ENCODE results near the gene RET.

Gene RET

DNA sequence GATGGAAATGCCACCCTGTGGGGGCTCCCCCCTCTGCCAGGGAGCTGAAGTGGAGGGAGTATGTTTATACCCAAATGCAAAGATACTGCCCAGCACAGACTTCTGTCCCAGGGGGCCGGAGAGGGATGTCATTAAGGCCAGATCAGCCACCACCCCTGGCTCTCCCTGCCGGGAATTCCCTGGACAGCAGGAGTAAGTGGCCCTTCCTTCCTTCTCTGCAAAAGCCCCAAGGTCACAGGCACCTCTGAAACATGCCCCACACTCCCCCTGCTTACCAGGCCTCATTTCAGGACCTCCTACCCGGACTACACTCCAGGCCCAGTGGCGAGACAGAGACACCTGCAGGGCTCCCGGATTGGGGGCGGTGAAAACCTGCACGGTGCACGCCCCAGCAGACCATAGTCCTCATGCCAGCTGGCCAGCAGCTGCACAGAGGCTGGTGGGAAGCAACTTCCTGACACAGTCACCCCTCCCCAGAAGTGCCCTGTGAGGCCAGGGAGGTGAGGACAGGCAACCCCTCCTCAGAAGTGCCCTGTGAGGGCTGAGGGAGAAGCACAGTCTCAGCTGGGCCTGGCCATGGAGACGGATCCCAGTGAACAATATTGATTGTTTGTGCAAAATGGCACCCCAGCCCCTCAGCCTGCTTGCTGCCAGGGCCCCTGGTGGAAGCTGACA, 33.0 kb upstream of the RET start:
- no peak for DNase-seq
- in situ Hi-C loops (cut with HindIII; ENCODE audit: low pct_ligation_motif_present, low pct_unique_long_range_greater_than_20kb, low sequenced_read_pairs): no loop called here

- in situ Hi-C loops (cut with HindIII; ENCODE audit: low pct_ligation_motif_present, low pct_unique_long_range_greater_than_20kb, low sequenced_read_pairs): no loop called here
- no peak for DNase-seq
These were observed 32.4 kb upstream of the RET start for GRCh38 chr10:43044448-43044921.

DNA sequence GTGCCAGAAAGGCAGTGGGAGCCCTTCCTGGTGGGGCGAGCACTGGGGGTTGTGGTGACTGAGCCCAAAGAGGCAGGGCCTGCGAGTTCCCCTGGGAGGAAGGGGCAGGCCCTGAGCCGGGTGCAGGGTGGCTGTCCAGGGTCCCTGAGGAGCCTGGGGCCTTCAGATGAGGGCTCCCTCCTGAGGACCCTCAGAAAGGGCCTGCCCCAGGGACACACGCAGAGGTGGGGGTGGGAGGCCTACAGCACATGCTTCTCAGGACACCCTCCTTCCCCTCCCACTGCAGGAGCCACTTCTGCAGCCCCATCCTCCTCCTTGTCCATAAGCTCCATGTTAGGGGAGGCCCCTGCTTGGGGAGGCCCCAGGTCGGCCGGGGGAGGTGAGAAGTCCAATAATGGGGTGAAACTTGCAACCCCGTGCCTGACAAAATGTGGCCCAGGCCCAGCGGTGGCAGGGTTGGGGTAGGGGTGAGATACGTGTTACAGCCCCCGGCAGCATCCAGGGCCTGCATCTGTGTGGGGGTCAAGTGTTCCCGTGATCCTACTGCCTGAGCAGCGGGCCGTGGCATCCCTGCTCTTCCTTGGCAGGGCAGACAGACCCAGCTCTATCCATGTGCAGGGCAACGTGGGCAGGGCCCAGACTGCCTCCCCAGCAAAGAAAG, 31.8 kb upstream of the RET start:
- DNase-seq: no peak
- in situ Hi-C loops (cut with HindIII; ENCODE audit: low pct_ligation_motif_present, low pct_unique_long_range_greater_than_20kb, low sequenced_read_pairs): no loop called here

DNA sequence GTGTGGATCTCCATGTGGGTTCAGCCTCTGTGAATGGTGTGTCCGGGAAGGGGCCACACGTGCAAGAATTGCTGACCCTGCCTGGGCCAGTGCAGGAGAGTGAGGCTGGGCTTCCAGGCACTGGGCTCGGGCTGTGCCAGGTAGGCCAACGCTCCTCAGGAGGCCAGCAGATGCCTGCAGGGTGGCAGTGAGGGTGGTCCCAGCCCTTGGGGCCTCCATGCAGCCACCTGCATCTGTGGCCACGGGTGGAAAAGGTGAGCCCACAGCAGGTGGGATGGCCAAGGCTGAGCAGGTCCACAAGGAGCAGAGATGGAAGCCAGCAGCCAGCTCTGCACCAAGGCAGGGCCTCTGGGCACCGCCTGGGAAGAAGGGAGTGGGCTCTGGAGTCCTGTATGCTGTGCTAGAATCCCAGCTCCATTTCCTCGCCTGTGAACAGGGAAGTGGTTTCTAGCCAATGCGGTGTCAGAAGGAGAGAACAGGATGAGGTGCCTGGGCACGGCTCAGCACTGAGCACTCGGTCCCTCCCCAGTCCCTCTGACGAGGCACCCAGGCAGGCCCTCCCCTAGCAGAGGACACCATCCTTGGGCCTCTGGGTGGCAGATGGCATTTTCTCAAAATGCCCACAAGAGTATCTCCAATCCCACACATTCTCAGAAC, 31.1 kb upstream of the RET start:
- in situ Hi-C loops (cut with HindIII; ENCODE audit: low pct_ligation_motif_present, low pct_unique_long_range_greater_than_20kb, low sequenced_read_pairs): no loop called here
- DNase-seq: no peak

- no peak for DNase-seq
- in situ Hi-C loops (cut with HindIII; ENCODE audit: low pct_ligation_motif_present, low pct_unique_long_range_greater_than_20kb, low sequenced_read_pairs): no loop called here
These were observed 30.4 kb upstream of the RET start for GRCh38 chr10:43046288-43046991.

GRCh38 chr10:43047288-43047970, 29.4 kb upstream of the RET start:
- no peak for DNase-seq
- in situ Hi-C loops (cut with HindIII; ENCODE audit: low pct_ligation_motif_present, low pct_unique_long_range_greater_than_20kb, low sequenced_read_pairs): no loop called here

- DNase-seq: no peak
- in situ Hi-C loops (cut with HindIII; ENCODE audit: low pct_ligation_motif_present, low pct_unique_long_range_greater_than_20kb, low sequenced_read_pairs): no loop called here
These were observed 28.4 kb upstream of the RET start for GRCh38 chr10:43048301-43049051.

GRCh38 chr10:43049081-43049551, 27.8 kb upstream of the RET start:
- DNase-seq: no peak
- in situ Hi-C loops (cut with HindIII; ENCODE audit: low pct_ligation_motif_present, low pct_unique_long_range_greater_than_20kb, low sequenced_read_pairs): no loop called here

DNA sequence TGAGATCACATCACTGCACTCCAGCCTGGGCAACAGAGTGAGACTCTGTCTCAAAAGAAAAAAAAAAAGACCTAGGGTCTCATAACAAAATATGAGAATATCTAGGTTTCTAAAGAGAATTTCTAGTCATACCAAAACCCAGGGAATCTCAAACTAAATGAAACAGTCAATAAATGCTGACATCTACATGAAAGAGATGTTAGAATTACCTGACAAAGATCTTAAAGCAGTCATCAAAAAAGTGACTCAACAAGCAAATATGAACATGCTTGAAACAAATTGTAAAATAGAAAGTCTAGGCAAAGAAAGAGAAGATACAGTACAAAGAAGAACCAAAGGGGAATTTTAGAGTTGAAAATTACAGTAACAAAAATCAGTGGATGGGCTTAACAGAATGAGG, 26.9 kb upstream of the RET start:
- in situ Hi-C loops (cut with HindIII; ENCODE audit: low pct_ligation_motif_present, low pct_unique_long_range_greater_than_20kb, low sequenced_read_pairs): no loop called here
- DNase-seq: no peak

GRCh38 chr10:43053825-43054224, 23.0 kb upstream of the RET start:
- in situ Hi-C loops (cut with HindIII; ENCODE audit: low pct_ligation_motif_present, low pct_unique_long_range_greater_than_20kb, low sequenced_read_pairs): no loop called here
- DNase-seq: no peak

- DNase-seq: no peak
- in situ Hi-C loops (cut with HindIII; ENCODE audit: low pct_ligation_motif_present, low pct_unique_long_range_greater_than_20kb, low sequenced_read_pairs): no loop called here
These were observed 22.3 kb upstream of the RET start for GRCh38 chr10:43054593-43054992.

GRCh38 chr10:43055217-43055616, 21.7 kb upstream of the RET start:
- in situ Hi-C loops (cut with HindIII; ENCODE audit: low pct_ligation_motif_present, low pct_unique_long_range_greater_than_20kb, low sequenced_read_pairs): no loop called here

GRCh38 chr10:43055991-43056567, 20.8 kb upstream of the RET start:
- in situ Hi-C loops (cut with HindIII; ENCODE audit: low pct_ligation_motif_present, low pct_unique_long_range_greater_than_20kb, low sequenced_read_pairs): no loop called here
- no peak for DNase-seq

More at GRCh38 chr10:43055217-43055616, 21.7 kb upstream of the RET start:
- no peak for DNase-seq

- in situ Hi-C loops (cut with HindIII; ENCODE audit: low pct_ligation_motif_present, low pct_unique_long_range_greater_than_20kb, low sequenced_read_pairs): no loop called here
- DNase-seq: no peak
These were observed 20.3 kb upstream of the RET start for GRCh38 chr10:43056568-43057011.

GRCh38 chr10:43057231-43057711, 19.6 kb upstream of the RET start:
- in situ Hi-C loops (cut with HindIII; ENCODE audit: low pct_ligation_motif_present, low pct_unique_long_range_greater_than_20kb, low sequenced_read_pairs): no loop called here
- no peak for DNase-seq

- in situ Hi-C loops (cut with HindIII; ENCODE audit: low pct_ligation_motif_present, low pct_unique_long_range_greater_than_20kb, low sequenced_read_pairs): no loop called here
These were observed 19.0 kb upstream of the RET start for GRCh38 chr10:43057831-43058340.

GRCh38 chr10:43058716-43059335, 18.0 kb upstream of the RET start:
- in situ Hi-C loops (cut with HindIII; ENCODE audit: low pct_ligation_motif_present, low pct_unique_long_range_greater_than_20kb, low sequenced_read_pairs): no loop called here
- no peak for DNase-seq

More at GRCh38 chr10:43057831-43058340, 19.0 kb upstream of the RET start:
- DNase-seq: no peak
